Stimulated activated CD4-positive, alpha-beta T cell treated with anti-CD3 and anti-CD28 coated beads, Interleukin-12 subunit alpha, Interleukin-12 subunit beta, amount 100 ng/mL, for 48 hours (primary cell): Measurements from ENCODE around the gene ZC3H12C.

ENCODE experiments used
- DNase-seq, 3 donors: peaks; one replicate each; pipeline ENCODE4 v3.0.0-alpha.2; 2020; ENCODE audit warnings: low read depth in 2 of 3, low spot score in 1 of 3

The ZC3H12C gene

DNA sequence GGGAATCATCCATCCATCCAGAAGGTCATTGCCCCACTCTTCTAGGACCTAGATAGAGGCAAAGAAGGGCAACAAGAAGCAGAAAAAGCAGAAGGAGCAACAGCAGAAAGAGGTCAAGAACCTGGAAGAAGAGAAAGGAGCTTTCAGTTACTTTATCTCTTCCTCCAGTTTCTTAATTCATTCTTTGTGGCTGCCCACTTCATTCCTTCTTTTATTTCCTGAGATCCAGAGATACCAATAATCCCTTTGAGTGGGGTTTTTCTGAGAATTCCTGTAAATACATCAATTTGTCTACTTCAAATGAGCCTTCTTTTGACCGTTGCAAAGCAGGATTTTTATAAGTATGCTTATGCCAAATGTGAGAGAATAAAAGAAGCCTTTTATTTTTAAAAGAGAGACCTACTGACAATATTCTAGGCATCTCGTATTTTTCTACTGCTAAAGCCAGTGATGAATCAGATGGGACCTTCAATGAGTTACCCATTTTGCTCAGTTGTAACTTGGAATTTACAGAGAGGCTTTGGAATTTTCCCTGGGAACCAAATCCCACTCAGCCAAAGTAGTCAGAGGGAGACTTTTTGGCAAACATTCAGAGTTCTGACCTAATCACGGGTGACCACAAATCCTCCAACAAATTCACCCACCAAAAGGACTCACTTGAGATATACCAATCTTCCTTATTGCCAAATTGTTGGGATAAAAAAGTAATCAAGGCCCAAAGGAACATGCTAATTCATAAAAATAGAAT, 54.9 kb downstream of the ZC3H12C start:
- no peak for DNase-seq

DNA sequence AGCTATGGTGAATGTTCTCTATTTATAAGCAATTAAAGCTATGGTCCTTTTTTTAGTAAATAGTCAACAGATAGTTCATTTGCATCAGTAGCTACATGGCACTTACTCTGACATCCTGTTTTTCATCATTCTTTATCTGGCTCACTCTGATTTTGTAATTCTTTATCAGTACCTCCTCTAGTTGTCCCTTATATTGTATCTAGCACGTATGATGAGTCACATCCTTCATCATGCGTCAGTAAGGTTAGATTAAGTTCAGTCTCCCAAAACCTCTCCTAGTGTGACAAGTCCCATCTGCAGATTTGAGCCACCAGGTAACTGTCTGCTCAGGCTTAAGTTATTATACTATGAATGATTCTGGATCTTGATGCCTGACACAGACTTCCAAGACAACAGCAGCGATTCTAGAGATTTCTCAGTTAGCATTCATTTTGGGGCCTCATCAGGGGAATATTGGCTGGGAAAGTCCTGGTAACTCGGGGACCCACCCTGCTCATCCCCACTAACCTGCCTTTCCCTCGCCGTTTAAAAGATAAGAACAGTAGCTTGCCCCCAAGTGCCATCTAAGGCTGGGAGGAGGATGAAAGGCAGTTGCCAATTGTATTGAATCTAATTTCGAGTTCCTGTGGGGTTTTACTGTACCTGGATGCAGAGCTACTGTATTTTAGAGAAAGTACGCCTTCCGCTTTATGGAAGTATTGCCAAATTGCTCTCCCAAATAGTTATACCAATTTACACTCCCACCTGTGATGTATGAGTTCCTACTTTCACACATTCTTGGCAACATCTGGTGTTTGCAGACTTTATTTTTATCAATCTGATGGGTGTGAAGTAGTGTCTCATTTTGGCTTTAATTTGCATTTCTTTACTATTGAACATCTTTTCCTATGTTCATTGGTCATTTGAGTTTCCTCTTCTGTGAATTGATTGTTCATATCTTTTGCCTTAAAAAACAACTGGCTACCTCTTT, 55.9 kb downstream of the ZC3H12C start:
- DNase-seq = no peak

DNA sequence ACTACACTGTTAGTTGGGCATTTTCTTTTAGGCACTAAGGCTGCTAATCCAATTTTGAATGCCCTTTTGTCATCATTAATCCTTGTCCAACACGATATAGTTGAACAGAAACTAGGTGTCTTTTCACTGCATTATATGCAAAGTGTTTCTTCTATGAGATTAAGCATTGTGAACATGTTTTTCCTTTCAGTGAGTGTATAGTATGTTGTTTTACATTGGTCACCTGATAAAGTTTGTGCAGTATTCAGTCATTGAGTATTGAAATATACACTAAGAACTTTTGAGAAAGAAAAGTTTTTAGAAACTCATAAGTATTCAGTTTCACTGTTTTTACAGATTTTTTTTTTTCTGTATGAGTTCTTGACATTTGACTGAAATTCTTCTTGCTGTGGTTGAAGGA, 59.0 kb downstream of the ZC3H12C start:
- DNase-seq = no peak

DNA sequence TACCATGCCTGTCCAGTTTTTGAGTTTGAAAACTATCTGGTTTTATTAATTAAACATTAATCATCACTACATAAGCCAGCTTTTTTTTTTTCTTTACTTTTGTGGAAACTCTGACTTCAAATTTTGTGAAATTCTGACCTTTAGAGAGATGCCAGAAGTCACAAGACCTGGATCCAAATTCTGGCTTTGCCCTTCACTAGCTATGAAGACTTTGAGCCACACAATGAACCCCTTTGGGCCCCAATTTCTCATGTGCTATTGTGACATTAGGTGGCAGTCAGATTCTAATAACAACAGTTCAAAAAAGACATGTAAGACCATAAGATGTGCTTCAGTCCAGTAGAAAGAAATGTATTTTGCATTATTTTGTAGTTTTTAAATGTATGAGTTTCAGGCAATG, 60.3 kb downstream of the ZC3H12C start:
- no peak for DNase-seq

DNA sequence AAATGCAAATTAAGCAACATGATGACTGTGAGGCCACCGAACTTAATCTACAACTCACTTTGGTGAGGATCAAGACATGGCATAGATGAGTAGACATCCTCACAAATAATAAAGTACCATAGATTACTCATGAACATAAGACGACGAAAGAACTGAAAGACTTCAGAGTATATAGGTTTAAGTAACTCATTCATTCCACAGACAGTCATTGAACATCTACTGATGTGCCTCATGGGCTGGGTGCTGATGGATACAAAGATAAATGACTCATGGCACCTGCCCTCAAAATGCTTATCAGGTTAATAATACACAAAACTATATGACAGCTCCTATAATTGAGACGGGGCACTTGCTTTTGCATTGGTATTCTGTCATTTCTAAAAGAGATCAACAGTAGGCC, 63.3 kb downstream of the ZC3H12C start:
- no peak for DNase-seq

DNA sequence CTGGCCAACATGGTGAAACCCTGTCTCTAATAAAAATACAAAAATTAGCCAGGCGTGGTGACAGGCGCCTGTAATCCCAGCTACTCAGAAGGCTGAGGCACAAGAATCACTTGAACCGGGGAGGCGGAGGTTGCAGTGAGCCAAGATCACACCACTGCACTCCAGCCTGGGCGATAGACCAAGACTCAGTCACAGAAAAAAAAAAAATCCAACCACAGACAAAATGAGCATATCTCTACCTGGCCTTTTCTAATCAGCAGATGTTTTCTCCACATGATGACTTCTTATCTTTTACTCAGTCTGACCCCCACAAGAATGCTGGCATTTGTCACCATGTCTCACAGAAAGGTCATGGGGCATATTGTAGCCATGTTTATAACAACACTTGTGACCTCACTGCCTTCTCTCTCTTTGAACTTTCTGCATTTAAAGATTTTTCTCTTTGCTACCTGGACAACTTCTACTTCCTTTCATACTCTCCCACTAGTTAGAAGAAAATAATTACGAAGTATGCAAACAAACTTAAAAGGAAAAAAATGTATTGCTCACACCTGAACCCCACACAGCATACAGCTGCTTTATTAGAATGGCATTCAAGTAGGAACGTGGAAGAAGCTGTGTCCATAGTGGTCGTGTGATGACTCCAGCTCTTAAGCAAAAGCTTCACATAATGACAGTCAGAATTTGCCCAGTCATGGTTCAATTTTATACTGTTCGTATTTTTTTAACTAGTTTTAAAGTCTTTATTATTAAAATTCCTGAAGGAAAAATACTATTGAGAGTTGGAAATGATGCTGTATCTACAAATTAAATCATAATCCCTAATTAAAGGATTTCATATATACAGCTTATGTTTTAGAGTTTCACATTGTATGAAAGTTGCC, 65.4 kb downstream of the ZC3H12C start:
- no peak for DNase-seq

DNA sequence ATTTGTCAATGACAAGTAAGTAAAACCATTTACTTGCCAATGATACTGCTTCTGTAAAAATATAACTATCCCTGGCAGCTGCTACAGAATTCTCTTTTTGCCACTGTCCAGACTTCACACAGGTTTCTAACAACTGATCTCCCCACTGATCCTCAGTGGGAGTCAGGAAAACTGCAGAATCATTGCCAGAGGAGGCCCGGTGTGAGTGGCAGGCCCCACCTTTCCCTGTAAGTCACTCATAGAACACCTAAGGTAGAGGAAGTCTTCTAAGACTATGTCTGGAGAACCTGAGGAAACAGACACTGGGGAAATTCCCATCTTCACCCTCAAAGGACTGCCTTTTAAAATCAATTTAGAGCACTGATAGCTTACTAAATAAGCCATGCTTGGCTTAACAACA, 66.3 kb downstream of the ZC3H12C start:
- DNase-seq = no peak

DNA sequence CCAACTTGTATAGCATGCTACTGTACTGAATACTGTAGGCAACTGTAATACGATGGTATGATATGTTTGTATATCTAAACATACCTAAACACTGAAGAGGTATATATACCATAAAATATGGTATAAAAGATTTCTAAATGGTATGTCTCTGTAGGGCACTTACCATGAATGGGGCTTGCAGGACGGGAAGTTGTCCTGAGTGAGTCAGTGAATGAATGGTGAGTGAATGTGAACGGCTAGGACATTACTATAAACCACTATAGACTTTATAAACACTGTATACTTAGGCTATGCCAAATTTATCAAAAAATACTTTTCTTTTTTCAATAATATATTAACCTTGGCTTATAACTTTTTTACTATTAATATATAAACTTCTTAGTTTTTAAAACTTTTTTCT, 66.8 kb downstream of the ZC3H12C start:
- DNase-seq = no peak

DNA sequence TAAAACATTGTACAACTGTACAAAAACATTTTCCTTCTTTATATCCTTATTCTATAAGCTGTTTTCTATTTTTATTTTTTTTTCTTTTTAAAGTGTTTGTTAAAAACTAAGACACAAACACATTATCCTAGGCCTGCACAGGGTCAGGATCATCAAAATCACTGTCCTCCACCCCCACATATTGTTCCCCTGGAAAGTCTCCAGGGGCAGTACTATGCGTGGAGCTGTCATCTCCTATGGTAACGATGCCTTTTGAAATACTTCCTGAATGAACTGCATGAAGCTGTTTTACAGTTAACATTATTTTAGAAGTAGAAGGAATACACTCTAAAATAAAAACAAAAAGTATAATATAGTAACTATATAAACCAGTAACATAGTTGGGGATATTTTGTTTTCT, 67.2 kb downstream of the ZC3H12C start:
- no peak for DNase-seq

DNA sequence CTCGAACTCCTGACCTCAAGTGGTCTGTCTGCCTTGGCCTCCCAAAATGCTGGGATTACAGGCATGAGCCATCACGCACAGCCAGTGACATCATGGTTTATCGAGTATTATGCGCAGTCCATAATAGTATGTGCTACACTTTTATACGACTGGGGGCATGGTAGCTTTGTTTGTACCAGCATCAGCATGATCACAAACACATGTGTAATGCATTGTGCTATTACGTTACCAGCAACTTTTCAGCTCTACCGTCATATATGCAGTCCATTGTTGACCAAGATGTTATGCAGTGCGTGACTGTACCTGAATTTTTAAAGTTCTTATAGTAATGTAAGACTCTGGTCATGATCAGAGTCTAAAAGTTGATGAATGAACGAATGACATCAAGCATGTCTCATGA, 67.9 kb downstream of the ZC3H12C start:
- no peak for DNase-seq

DNA sequence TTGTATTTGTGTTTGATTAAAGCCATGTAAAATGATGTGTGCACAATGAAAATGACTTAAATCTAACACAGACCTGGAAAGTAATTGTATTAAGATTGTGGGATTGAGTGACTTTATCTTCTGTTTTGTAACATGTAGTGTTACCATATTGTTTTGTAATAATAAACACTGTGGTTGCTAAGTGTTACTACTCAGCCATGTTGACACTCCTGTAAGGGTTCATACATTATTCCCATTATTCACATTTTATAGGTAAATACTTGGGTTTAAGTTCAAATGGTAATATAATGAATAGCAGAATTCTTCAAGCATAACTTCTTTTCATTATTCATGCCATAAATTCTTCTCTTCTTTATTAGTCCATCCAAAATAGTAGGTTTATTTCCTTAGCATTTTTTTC, 69.0 kb downstream of the ZC3H12C start:
- no peak for DNase-seq

DNA sequence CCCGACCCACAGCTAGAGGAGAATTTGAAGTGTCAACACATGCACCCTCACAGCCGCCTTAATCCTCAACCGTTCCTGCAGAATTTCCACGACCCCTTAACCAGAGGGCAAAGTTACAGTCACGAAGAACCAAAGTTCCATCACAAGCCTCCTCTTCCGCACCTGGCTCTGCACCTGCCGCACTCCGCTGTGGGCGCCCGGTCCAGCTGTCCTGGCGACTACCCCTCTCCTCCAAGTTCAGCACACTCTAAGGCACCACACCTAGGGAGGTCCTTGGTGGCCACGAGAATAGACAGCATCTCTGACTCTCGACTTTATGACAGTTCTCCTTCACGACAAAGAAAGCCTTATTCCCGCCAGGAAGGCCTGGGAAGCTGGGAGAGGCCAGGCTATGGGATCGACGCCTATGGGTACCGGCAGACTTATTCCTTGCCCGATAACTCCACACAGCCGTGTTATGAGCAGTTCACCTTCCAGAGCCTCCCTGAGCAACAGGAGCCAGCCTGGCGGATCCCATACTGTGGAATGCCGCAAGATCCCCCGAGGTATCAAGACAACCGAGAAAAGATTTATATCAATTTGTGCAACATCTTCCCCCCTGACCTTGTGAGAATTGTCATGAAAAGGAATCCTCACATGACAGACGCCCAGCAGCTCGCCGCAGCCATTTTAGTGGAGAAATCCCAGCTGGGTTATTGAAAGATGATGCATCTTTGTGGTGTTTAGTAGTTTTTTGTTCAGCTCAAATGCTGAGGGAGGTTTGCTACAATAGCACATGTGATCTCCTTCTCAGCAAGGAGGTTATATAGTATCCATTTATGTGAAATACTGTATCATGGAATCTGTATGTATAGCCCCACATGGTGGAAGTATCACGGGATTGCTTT, 72.1 kb downstream of the ZC3H12C start:
- DNase-seq = no peak

DNA sequence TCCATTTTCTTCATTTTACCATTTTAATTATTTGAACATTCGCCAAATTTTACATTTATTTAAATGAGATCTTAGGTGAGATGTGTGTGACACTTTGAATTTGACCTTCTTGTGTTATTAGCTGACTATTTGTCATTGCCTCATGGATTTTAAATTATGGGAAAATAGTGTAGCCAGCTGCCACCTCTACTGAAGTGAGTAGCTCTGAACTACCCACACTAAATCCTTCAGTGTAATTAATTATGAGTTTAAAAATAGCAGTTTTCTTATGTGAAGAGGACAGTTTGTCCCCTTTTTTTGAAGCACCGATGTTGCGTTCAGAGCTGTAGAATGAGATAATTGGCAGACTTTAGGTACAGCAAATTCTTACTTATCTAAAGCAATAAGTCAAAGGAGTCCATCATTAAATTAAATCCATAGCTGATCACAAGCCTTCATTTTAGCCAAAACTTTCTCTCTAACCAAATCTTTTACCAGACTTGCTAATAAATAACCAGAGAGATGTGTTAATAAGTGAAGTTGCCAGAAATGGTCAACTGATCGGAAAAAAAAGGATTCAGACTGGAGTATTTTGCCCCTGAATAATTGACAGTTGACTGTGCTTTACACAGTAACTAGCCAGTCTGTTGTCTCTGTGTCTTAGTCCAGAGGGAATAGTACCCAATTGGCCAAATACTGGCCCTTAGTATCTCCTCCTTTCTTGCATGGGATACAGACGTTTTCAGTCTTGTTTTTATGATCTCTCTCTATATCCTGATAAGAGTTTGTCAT, 75.0 kb downstream of the ZC3H12C start:
- DNase-seq = no peak

DNA sequence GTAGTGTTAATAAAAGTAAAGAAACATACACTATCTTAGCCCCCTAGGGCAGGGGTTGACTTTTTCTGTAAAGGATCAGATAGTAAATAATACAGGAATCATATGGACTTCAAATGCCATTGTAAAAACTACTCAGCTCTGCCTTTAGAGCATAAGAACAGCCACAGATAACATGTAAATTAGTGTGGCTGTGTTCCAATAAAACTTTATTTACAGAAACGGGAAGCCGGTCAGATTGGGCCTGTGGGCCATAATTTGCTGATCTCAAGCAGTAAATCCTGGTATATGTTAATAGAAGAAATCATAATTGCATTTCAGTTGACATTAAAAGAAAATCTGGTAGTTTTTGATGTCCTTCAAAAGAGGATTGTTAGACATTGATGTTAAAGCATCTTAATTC, 76.5 kb downstream of the ZC3H12C start:
- DNase-seq = no peak

DNA sequence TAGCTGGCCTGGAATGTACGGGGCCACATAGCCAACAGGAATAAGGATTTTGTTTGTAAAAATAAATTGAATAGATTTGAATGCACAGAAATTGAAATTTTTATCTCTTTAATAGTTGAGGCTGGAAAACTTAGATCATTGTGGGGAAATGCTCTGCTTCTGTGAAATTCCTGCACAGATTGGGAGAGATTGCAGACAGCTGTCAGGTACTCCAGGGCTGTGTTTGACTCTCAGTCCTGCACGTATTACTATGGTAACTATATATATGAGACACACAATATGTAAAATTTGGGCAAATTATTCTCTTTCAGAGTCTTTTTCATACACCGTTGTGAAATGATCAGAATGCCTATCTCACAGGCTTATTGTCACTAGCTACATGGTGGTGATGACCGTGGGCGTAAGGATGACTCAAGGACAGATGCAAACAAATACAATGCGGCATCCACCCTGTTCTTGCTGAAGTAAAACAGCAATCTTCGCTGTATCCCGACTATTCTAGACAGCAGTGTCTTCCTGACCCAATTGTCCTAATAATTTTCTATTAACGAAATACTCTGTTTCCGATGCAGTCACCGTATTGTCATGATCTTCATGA, 79.4 kb downstream of the ZC3H12C start:
- DNase-seq = no peak

DNA sequence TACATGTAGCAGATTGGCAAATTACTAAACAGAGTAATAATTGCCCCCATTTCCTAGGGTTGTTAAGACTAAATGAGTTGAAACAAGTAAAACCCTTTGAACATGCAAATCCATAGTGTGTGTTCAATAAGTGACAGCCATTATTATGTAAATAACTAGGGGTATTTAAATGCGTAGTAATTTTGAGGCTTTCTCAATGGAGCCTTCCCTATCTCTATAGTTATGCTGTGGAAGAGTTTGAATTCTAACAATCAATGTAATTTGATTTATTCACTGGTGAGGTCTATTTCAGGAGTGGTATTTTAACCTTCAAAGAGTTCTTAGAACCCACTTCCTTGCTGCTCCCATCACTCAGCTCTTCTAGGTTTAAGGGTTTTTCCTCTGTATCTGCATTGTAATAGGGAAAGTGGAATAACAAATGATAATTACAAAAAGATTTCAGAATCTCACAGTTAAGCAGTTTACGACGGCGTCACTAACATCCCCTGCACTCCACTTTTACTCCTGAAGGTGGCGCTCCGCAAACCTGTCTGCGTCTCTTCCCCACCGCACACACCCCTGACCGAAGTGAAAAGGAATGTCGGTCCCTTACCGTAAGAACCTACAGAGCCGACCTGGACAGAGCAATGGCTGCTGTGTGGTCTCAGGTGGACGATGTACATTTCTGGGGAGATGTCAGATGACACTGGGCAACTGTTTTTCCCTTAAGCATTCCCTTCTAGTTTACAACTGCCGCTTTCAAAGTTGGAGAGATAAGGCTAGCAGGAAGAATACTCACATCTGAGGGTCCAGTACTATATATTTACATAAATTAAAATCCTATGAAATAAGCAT, 80.8 kb downstream of the ZC3H12C start:
- peak; percentile 20 to 63 (median 50) for DNase-seq

DNA sequence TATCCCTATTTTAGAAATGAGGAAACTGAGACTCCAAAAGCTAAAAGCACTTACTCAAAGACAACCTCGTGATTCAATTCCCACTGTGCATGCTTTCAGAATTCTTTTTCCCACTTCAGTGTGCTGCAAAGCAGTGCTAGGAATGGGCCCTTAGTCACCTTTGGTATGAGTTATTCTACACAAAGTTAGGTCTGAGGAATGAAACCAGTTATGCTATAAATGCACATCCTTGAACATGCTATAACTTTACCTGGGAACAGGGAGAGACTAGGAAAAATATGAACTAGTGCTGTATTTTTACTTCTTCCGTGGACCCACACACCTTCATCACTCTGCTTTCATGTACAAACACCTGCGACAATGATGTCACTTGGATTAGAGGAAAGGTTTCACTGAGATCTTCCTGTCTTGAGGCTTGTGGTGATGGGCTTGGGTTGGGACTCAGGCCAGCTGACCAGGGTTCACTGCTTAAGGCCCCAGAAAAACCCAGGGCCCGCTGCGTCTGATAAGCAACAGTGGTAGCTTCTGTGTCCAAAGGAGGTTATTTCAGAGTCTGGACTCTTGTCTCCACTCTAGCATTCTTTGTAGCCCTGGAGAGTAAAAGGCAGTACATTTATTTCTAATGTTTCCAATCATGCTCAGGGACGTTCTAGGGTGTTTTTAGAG, 81.6 kb downstream of the ZC3H12C start:
- no peak for DNase-seq
